Colon (tissue), 2 donors: ENCODE data around the gene ARHGAP10.

Experiments used
- FAIRE-seq: peaks from 2 replicates; lab custom pipeline; 2012; peaks lifted over from hg19 to GRCh38; lab: Jason Lieb, UNC
- donor health status: control.
- donor health status: control.

ARHGAP10 gene

DNA sequence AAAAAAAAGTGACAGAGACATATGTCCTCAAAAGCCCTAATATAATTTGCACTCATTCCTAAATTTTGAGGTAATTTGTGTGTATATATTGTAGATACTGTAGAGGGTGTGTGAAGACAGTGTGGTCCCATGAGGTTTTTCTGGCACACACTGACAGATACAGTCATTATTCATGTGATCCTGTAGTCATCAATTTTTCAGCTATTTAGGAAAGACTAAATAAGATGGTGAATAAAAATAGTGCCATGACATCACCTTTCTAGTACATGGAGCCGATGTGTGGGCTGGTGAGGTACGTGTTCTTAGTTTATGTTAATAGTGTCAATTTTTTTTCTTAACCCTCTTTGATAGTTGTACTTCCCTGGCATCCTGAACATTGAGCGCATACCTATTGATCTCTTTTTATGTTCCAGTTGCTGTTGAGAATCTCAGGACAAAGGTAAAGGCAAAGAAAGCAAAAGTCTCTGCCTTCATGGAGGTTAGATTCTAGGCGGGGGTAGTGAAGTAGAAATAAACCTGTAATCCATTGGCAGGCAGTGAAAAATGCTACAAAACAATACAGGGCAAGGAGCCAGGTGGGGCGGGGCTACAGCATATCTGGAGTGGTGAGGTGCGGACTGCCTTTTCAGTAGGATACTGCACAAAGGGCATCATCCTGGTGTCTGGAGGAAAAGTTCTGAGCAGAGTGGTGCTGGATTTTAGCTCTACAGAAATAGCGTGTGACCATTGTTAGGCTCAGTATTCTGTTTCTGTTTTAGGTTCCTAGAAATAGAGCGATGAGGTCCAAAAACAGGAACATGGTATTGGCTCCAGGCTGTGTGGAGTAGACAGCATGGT is 93.8 kb downstream of the ARHGAP10 start:
- no peak for FAIRE-seq

DNA sequence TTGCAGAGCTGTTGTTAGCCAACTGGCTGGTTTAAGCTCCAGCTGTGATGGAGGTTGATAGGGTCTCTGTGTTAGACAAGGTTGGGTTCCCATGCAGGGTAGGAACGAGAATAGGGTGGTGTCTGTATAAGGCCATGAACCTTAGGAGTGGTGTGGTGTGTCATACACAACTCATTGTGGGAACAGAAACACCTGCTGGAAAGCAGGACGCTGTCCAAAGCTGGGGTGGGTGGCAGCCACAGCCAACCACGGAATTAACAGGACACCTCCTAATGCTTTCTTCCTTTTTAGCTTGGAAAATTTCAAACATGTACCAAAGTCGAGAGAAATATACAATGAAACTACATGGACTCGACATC is 94.4 kb downstream of the ARHGAP10 start:
- FAIRE-seq, result no peak

DNA sequence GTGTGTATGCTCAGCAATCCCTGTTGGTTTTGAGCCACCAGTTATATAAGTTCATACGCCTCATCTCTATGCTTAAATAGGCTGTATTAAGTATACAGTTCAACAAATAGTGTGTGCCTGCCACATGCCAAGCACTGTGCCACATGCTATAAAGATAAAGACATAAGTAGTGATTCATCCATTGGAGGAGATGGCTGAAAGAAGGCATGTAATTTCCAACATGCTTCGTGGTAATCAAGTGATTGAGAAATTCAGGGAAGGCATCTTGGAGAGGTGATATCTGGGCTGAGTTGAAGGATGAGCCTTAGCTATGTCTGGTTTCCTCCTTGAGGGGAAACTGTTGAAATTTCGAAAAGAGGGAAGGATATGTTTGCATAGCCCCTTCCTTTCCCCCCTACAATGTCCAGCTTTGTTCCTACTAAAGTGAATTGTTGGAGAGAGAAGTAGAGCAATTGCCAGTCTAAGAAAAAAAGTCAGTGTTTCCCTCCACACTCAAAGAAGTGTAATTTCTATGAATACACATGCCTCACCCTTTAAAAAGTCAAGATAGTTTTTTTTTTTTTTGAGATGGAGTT is 96.5 kb downstream of the ARHGAP10 start:
- no peak for FAIRE-seq

DNA sequence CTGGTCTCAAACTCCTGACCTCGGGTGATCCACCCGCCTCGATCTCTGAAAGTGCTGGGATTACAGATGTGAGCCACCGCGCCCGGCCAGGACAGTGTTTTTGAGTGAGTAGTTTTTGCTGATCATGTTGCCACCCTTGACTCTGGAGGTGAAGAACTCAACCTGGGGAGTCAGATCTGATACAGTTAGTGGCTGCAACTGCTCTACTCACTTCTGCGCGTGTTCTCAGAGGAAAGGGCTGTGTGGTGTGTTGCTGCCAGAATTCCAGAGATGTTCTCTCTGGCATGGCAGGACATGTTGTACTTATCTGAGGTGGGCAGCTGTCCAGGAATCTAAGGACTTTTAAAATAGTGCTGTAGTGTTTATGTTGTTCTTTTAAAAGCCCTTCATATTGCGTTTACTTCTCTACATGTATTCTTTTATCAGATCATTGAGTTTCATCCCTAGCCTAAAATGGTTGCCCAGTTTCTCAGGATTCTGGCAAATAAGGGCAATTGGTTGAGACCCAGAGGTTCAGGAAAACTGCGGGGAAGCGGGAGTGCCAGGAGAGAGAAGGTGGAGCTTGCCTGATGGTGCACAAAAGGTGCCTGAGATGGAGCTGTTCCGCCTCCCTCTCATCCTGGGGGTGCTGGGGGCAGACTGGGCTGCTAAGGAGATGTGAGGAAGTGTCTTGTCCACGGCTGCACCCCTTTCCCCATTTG is 97.7 kb downstream of the ARHGAP10 start:
- FAIRE-seq, result no peak

DNA sequence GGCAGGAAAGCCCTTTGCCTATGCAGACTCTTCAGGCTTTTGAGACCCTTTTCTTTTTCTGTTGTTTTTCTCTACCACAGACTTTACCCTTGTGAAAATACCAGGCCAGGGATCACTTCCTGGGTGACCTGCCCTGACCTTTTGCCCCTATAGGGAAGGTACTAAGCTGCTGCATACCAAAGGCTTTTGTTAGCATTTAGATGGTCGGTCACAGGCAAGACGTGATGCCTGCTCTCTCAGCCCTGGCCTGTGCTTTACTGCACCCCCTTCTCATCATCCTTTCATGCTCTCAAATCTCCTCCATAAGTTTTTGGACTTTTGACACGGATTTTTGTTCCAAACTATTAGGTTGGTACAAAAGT is 98.2 kb downstream of the ARHGAP10 start:
- no peak for FAIRE-seq

DNA sequence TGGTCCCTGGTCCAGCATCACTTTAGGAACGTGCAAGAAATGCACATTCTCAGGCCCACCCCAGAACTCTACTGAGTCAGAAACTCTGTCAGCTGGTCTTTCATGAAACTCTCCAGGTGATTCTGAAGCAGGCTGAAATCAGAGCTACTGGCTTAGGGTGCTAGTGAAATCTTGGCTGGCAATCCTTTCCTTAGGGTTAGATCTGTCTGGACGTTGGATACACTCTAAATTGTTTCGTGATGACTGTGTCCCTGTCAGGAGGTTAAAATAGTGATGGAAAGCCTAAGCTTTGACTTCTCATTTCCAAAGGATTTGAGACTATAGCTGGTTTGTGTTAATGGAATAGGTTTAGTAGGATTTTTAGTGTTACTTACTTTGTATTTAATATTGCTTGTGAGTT is 99.1 kb downstream of the ARHGAP10 start:
- FAIRE-seq, result no peak

DNA sequence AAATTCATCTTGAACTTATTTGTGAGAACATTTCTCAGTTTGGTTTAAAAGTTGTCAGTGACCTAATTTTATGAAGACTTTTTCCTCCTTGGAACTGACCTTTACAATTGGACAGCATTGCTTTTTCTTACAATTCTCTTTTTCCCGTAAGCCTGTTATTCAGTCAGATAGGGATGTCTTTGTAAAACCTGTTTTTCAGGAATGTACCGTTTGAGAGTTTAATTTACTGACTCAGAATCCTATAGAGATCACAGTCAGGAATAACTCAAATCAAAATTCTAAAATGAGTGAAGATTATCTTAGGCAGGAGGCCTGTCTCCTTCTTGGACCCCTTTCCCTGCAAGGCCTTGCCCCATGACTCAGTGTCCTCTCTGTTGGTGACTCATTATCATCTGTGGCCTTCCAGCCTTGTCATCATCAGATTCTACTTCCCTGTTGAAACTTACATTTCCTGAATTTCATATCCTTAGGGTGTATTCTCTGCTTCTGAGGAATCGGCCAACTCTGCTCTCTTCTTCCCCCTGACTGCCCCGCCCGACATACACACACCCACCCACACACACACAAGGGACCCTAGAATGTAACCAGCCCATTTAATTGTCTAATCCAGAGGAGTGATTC is 99.8 kb downstream of the ARHGAP10 start:
- FAIRE-seq, result no peak

DNA sequence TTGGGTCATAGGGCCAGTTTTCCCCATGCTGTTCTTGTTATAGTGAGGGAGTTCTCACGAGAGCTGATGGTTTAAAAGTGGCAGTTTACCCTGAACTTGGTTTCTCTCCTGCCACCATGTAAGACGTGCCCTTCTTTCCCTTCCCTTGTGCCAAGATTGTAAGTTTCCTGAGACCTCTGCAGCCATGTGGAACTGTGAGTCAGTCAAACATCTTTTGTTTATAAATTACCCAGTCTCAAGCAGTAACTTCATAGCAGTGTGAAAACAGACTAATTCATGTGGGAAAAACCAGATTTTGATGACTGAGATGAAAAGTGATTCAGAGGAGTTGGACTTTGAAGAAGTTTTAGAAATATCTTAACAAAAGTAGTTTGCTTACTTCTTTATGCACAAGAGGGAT is 101.4 kb downstream of the ARHGAP10 start:
- no peak for FAIRE-seq

DNA sequence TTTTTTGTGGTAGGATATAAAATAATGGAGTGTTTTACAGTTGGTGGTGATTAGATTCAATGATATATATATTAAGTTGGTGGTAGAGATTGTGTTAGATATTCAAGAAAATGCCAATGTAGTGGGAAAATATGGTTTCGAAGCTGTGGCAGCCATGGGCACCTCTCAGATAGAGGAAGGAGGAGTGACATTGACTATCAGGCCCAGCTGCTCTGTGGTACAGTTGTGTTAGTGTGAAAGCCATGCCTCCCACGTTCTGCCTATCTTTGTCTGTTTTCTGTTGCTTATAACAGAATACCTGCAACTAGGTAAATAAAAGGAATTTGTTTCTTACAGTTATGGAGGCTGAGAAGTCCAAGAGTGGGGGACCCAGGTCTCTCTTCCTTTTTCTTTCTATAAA is 101.9 kb downstream of the ARHGAP10 start:
- FAIRE-seq, result no peak

DNA sequence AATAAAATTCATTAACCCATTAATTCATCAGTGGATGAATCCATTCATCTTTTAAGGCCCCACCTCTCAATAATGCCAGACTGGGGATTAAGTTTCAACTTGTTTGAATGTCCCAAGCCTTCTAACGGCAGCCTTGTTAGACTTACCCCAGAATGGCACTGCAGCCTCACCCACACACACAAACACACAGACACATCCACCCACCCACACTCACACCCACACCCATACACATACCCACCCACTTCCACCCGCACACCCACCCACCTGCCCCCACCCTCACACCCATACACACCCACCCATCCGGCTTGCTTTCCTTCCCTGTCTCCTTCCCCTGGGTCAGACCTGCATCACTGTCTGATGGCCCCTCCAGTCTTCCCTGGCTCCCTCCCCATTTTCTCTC is 102.6 kb downstream of the ARHGAP10 start:
- FAIRE-seq, result no peak

DNA sequence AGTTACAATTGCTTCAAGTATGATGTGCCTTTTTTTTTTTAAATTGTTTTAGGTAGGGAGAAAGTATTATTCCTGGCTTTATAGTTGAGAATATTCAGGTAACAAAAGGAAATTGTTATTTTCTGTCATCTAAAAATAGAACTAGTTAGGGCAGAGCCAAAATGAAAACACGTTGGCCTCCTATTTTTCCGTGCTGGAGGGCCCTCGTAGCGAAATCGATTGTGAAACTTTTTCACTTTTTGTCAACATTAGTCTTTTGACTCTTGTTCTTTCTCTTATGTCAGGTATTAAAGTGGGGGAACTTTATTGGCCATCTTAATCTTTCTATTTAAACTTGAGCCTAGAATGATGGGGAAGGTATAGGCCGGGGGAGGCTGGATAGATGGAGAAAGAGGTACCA is 104.9 kb downstream of the ARHGAP10 start:
- no peak for FAIRE-seq

DNA sequence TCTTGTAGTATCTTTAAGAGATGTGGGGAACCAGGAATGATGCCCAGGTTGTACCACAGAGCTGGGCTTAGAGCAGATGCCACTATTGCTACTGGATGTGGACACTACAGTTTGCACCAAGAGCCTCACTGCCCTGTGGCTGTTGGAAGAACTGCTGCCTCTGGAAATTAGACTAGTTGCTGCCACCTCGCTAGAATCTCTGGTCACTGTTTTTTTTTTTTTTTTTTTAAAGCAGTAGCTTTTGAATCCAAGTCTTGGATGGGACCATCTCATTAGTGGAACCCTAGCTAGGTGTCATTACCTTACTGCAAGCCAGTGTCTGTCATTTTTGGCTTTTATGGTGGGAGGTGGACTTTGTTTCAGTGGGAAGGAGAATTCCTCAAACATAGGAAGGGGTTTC is 105.5 kb downstream of the ARHGAP10 start:
- no peak for FAIRE-seq

DNA sequence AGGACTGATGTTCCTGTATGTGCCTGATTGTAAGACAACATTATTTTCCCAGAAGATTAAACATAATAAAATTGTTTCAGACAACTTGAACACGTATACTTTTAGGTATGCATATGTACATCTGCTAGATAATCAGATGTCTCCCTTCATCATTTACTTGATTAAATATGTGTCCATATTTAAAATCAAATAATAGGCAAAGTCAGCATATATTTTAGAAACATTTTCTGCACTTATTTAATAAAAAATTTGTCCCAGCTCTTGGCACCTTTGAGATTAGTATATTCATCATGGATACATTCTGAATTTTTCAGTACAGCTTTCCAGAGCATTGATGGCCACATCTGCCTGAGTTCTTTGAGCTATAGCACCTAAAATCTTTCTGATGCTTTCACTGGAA is 106.0 kb downstream of the ARHGAP10 start:
- FAIRE-seq, result no peak

DNA sequence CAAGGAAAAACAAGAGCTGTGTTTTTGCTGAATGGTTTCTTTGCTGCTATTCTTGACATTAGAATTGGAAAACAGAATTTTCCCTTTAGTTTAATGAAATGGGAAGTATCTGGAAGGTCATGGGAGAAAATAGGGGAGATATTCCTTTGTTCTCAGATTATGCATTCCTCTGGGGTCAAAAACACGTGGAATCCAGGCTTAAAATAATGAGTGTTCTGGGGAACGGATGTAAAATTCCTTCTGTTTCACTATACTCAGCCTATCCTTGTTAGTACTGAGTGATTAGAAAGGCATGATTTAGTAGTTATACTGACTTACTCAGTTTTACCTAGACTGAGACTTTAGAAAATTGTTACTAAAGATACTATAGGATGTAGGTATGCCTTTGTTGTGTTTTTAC is 107.3 kb downstream of the ARHGAP10 start:
- no peak for FAIRE-seq

DNA sequence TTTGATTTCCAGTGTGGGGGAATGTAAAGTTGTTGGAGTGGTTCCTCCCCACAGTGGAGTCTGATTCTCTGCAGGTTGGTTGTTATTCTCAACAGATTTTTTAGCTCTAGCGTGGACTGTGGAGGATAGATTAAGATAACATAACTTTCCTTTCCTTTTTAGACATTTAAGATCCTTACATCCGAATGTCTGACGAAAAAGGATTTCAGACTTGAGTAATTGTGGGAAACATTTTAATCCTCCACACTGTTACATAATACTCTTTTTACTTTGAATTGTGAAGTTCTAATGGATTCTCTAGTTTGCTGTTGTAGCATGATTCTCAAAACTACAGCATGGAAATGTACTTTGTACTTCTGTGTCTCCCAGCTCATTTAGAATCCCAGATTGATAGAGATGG is 107.8 kb downstream of the ARHGAP10 start:
- no peak for FAIRE-seq

DNA sequence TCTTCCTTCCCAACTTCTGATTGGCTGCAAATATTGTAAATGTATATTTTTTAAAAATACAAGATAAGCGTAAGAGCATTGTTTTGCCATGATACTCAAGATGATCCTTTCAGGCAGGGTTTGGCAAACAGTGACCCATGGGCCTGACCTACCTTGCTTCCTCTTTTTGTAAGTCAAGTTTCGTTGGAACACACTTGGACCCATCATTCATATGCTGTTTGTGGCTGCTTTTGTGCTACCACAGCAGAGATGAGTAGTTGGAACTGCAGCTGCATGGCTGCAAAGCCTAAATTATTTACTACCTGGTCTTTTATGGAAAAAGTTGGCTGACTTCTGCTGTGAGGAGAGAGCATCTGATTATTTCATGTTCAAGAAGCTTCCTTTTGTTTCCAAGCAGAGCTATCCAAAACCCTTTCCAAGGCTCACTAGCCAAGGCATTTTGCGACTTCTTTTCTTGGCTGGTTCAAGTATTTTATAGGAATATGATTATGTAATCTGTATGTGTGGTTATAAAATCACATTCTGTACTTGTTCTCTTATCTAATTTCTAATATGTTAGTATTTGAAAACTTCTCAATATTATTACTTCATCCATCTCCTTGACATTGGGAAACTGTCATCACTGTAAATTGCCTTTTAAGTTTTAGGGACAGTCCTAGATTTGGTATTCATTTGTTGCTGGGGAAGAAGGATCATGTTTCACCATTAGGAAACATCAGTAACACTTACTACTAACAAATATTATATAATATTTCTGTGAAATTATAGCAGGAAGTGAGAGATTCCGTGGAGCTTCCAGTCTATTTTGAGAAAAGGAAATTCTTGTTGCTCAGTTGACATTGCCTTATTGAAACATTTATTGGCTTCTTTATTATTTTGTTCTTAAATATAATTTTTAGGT is 109.2 kb downstream of the ARHGAP10 start:
- FAIRE-seq, result no peak

DNA sequence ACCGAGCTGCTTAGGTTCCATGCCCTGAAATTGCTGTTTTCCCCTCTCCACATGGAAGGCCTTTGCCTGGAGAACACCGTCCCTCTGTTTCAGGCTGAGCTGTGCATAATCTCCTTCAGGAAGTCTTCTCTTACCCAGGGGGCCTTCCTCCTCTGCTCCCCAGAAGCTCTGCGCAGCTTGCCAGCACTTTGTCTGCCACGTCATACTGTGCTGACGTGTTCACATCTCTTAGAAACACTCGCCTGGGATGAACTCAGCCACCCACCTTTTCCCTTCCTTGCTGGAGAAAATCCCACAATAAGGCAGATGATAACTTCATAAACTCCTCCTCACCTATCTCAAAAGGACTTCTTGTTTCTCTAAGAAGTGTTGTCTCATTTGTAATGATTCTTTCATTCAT is 110.7 kb downstream of the ARHGAP10 start:
- FAIRE-seq, result no peak

DNA sequence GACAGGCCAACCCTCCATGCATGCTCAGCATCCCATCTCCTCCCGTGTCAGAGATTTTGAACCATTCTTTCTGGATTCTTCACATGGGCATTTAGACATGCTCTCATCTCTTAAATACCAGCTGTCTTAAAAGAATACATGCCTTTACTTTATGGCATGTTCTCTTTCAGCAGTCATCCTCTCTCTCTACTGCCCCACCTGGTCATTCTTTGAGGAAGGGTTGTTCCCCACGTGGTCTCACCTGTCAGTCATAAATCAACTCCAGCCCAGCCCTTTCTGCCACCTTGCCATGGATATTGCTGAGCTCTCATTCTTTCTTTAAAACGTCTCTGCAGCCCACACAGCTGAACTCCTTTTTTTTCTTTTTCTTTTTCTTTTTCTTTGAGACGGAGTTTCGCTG is 111.3 kb downstream of the ARHGAP10 start:
- no peak for FAIRE-seq

DNA sequence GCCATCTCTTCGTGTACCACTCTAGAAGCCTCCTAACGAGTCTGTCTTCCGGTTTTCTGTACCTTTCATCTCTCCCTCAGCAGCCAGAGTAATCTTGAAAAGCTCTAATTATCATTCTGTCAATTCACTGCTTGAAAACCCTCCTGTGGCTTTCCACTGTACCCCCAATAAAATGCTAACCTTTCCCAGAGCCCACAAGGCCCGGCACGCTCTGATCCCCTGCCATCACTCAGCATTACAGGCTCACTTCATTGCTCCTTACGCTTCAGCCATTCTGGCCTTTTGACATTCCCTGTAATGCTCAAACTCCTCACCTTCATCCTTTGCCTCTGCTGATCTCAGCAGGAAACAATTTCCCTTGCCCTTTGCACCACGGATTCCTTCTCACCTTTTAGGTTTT is 112.9 kb downstream of the ARHGAP10 start:
- FAIRE-seq, result no peak

DNA sequence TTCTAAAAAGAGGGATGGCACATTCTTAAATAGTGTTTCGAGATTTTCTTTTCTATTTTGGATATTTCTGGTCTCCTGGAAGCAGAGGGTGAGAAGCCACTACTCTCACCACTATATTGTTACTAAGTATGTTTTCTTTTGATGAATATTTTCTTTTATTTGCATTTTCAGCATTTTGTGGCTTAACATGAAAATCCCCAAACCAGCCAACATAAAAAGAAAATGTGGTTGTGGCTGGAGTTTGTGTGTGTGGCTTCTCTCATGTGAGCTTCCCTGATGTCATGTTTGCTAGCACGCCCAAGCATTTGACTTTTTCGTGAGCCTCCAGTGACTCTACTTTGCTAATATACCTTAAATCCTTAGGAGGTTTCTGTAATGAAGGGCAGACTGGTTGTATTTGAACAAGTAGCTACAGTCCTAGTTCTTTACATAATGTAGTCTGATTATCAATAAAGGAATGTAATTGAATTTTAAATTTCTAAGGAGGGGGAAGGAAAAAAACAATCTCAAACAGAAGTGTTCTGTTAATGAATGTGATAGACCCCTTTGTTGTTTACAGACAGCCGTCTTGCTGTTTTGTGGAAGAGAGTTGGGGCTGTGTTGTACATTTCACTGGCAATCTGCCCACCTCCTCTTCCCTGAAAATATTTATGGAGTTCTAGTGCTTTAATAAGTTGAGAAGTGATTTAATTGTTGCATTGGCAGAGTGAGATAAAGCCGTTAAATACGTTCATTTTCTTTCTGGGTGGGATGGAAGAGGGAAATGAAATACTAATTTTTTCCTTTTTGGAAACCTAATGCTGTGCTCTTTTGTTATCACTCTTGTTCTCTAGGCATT is 114.6 kb downstream of the ARHGAP10 start:
- no peak for FAIRE-seq
